Stimulated activated naive CD4-positive, alpha-beta T cell (primary cell): ENCODE measurements around the gene FAHD1.
"Not testable (repeated sequence)": the region's sequence is repeated elsewhere in the genome, so short reads cannot be mapped to it uniquely, and the experiment has no call there.

Experiments
- DNase-seq, 6 experiments: peaks; one replicate each; lab custom pipeline; 2025; lab: John Stamatoyannopoulos, UW

FAHD1 gene

DNA sequence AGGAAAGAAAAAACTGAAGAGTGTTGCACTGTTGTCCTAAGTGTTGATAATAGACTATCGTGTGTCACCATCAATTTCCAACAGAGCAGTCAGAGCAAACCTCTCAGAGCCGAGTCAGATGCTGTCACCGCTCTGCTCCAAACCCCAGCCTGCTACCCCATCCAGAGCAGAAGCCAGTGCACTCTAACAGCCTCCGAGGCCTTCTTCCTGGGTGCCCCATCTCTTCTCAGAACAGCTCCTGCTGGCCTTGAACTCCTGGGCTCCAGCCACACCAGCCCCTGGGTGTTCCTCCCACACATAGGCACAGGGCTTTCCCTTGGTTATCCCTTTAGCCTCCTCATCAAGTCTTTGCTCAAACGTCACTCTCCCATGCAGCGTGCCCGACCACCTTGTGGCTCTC is 24.0 kb downstream of the FAHD1 start:
- no peak for DNase-seq

DNA sequence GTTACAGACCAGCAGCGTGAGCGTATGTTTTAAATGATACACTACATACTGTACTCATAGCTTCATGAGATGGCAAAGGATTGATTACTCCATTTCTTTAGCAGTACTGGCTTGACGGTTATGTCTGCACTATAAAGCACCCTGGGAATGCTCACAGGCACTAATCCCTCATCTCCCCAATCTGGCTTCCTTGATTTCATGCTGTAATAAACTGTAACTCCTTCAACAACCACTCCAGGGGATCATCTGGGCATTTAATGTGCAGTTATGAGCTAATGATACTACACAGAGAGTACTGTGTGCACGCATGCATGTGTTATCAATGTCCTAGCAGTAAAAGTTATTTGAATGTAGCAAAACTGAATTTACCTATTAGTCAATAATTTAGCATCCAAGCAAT is 24.8 kb downstream of the FAHD1 start:
- DNase-seq, result no peak

DNA sequence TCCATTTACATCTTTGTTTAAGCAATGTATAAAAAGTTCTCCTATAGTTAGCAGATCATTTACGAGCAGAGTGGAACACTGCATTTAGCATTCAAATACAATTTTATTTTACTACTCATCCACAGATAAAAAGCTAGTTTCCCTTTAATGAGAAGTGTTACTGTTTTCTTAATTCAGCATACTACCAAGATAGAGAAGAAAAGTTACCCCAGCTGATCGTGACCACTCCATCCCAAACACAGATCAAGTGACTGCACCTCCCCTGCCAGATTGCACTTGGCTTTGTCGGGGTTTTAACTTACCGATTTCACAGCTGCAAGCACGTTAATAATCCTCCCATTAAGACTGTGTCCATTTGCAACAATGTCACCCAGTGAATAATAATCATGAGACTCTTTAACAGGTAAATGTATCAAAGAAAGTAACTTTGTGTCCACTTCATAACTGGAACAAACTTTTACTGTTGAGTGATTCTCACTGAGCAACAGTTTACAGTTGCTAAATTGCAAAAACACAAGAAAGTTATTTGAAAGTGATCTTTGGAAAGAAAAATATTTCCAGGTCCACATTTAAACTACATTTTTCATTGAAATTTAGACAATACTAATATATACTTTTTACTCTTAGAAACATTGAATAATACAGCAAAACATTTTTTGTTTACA is 30.6 kb downstream of the FAHD1 start:
- DNase-seq, result no peak

DNA sequence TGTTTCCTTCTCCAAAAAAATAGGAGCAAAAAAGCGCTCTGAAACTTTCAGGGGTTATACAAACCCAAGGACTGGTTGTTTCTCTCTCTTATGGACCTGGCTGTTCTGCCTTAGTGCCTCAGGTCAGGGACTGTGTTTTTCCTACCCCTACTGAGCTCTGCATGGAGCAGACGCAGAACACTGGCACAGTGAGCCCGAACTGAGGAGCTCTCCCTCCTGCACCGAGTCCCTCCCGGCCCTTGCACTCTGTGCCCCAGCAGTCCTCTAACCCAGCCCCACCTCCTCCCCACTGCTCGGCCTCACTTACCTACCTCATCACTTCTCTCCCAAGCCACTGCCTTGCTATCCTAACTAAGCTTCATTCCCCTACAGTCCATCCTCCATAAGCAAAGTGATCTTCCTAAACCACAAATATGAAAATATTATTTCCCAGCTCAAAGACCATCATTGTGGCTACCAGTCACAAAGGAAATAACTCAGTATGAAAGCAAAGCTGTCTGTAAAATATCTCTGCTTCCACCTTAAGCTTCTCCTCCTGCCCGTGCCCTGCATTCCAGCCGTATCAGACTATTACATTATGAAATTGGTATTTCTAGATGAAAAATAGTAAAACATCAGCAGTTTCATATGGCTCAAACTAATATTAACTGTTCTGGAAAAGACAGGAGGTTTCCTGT is 31.3 kb downstream of the FAHD1 start:
- no peak for DNase-seq

DNA sequence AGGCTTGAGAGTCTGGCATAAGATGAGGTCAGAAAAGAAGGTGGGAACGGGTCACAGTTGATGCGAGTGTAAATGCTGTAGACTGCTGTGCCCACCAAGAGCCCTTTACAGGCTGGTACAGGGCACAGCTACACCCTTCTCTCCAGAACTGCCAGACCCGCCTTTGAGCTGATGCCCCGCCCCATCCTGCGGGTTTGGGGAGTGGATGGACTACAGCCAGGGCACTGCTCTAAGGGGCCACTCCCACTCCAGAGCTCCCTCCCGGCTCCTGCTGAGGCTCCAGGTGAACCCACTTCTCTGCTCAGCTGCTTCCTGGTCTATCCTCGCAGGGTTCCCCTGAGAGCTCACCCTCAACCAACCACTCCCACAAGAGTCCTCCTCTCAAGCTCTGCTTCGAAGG is 32.6 kb downstream of the FAHD1 start:
- DNase-seq, result no peak

DNA sequence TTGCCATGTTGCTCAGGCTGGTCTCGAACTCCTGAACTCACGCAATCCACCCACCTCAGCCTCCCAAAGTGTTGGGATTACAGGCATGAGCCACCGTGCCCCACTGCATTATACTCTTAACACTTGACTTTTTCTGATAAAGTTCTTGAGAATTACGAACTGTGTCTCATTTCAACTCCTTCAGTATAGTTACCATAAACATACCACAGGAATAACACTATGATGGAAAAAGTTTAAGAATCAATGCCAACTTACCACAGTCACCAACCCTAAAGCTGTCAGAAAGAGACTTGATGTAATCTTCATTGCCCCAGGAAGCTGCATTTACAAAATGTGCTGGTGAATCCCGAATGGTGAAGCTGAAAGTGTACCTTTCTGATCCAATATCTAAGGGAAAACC is 34.7 kb downstream of the FAHD1 start:
- no peak for DNase-seq

DNA sequence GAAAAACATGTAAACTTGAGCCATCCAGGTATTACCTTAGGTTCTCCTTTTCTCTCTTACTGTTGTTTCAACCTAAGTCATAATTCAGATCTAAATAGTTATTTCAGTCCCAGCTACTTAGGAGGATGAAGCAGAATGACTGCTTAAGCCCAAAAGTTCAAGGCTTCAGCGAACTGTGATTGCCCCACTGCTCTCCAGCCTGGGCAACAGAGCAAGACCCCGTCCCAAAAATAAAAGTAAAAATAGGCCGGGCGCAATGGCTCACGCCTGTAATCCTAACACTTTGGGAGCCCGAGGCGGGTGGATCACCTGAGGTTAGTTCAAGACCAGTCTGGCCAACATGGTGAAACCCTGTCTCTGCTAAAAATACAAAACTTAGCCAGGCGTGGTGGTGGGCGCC is 35.4 kb downstream of the FAHD1 start:
- no peak for DNase-seq

DNA sequence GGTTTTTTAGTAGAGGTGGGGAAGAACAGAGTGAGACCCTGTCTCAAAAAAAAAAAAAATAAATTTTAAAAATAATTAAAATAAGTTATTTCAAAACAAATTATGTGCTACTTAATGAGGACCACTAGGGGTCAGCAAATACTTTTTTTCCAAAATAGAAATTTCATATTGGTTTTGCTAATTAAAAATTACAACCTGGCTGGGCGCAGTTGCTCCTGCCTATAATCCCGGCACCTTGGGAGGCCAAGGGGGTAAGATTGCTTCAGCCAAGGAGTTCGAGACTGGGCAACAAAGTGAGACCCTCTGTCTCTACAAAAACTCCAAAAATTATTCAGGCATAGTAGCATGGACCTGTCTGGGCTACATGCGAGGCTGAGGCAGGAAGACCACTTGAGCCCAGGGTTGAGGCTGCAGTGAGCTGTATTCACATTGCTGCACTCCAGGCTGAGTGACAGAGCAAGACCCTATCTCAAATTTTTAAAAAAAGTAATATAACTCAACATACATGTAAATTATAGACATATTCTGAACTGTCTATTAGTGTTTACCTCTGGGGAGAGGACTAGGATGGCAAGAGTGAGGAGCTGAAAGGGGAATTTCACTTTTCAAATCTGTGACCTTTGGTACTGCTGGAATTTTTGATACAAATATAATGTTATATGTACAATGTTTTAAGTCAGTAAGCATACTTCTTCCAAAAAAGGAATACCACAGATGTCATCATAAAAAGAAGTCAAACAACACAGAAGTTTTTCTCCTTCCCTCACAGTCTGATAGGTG is 36.9 kb downstream of the FAHD1 start:
- peak in 4 of 6 experiments; percentile 9 to 48 (median 24) for DNase-seq

DNA sequence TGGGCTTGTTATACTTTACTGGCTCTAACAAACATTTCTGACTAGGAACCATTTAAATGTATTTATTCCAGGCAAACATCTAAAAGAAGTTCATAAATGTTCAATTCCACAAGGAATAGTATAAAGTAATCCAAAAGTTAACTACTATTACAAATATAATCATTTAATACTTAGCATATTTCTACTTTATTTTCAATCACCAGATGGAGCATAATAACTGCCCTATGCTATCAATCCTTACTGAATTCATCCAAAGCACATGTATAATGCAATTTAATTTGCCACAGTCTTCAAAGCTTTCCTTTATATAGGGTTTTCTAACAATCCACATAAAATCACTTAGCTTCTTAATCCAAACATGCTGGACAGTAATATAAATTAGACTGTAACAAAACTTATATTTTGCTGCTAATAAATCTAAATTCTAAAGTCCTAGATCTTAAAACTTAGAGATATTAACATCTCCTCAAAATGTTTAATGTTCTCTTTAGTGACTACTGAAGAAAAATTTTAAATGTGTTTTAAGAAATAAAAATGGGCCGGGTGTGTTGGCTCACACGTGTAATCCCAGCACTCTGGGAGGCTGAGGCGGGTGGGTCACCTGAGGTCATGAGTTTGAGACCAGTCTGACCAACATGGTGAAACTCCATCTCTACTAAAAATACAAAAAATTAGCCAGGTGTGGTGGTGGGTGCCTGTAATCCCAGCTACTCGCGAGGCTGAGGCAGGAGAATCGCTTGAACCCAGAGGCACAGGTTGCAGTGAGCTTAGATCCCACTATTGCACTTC is 39.1 kb downstream of the FAHD1 start:
- DNase-seq, result no peak

DNA sequence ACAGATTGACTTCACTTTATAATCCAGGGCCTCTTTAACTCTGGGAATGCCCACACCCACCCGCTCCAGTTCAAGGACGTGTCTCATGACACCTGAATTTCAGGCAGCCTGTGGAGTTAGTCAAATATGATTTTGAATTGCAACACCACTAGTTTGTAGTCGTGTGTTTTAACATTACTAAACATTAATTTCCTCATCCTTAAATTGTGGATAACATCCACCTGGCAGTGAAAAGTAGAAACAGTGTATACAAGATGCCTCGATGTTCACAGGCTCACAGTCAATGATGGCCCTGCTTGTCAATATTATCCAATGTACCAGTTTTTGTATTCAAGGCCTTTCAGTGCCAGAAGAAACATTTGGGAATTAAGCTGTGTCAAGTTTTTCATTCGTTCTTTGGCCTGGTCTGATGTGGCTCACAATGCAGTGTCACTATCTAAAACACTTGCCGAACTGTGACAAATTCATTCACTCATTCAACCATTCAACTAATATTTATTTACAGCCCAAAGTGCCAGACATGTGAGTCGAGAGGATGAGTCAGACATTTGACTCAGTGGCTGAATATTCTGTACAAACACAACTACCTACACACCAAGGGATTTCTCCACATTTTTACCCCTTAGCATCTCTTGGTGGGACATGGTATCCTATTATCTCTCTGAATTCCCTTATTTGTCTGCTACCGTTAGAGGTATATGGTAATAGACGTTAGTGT is 43.5 kb downstream of the FAHD1 start:
- DNase-seq, result no peak

DNA sequence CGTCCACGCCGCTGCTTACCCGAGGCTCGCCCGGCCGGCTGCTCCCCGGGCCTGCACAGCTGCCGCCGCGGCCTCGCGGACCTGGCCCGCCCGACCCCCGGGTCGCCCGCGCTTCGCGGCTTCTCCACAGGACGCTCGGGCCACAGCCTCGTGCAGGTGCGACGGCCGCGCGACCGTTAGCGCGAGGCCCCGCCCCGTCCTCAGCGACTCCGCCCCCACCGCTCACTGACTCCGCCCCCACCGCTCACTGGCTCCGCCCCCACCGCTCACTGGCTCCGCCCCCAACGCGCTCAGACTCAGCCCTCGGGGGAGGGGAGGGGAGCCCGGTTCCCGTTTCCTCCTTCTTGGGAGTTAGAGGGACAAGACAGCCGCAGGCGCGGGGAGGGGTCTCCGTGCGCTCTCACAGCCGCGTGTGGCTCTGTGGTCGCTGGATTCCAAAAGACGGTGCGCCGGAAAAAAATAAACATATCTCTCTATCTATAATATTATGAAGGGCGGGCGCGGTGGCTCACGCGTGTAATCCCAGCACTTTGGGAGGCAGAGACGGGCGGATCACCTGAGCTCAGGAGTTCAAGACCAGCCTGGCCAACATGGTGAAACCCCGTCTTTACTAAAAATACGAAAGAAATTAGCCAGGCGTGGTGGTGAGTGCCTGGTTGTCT is 45.1 kb downstream of the FAHD1 start, which contains the start of gene MEIOB:
MEIOB (minus strand) TSS at position 191 of the 662 bp plus-strand sequence. CDS start 3,989 bp downstream, outside the sequence.
- peak in 5 of 6 experiments; percentile 15 to 36 (median 24) for DNase-seq

DNA sequence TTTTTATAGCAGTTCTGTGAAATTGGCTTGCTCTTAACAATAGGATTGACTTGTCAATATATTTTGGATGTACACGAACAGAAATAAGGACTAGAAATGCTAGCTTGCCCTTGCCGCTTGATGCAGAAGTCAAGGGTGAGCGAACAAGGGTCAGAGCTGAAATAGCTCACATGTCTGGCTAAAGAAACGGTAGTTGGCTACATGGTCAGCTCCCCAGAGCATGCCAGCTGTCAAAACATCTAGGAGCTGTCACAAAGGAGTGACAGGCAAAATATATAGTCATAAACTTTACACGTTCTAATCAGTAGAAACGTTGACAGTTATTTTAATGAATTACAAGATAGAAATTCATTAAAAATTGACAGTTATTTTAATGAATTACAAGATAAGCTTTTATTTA is 47.8 kb downstream of the FAHD1 start:
- no peak for DNase-seq

DNA sequence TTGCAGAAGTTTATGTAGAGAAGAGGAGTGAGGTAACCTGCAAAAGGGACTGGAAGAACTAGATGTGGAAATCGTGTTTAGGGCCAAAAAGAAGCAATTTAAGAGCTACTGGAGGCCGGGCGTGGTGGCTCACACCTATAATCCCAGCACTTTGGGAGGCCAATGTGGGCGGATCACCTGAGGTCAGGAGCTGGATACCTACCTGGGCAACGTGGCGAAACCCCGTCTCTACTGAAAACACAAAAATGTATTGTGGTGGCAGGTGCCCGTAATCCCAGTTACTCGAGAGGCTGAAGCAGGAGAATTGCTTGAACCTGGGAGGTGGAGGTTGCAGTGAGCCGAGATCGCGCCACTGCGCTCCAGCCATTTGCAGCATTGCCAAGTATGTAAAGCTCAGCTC is 49.1 kb downstream of the FAHD1 start:
- DNase-seq, result not testable (repeated sequence)

DNA sequence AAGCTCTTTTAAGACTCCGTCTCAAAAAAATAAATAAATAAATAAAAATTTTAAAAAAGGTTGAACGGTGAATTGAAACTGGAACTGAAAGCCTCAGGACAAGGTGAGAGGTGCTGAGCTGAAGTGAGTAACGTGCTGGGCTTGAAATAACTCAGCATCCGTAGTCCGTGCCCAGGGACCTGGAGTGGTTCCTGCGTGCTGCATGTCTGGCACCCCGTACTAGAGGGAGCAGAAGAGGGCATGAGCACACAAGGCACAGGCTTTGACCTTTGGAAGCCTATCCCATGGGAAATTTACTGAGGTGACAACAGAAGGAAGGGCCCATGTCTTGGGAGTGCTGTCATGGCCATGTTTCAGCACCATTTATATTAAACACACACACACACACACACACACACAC is 49.5 kb downstream of the FAHD1 start:
- no peak for DNase-seq

DNA sequence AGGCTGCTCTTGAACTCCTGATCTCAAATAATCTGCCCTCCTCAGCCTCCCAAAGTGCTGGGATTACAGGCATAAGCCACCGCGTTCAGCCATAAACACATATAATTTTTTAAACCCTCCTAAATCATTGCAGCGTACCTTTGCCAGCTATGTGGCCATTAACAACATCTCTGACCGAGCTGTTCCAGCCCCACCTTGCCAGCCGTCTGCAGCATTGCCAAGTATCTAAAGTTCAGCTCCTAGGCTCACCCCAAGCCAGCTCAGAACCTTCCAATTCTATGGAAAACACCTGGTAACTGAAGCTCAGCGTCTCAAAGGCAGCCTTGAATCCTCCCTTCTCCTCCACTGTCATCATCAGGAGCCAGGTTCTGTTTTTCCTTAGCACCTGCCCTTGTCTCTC is 50.1 kb downstream of the FAHD1 start:
- no peak for DNase-seq

DNA sequence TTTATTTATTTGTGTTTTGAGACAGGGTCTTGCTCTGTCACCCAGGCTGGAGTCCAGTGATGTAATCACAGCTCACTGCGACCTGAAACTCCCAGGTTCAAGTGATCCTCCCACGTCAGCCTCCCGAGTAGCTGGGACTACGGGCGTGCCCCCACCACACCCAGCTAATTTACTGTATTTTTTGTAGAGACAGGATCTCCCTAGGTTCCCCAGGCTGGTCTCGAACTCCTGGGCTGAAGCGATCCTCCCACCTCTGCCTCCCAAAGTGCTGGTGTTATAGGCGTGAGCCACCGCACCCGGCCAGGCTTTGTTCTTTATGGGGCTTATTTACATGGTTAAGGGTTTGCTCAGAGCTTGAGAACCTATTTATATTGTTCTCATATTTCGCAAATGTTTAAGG is 50.8 kb downstream of the FAHD1 start:
- DNase-seq, result no peak

DNA sequence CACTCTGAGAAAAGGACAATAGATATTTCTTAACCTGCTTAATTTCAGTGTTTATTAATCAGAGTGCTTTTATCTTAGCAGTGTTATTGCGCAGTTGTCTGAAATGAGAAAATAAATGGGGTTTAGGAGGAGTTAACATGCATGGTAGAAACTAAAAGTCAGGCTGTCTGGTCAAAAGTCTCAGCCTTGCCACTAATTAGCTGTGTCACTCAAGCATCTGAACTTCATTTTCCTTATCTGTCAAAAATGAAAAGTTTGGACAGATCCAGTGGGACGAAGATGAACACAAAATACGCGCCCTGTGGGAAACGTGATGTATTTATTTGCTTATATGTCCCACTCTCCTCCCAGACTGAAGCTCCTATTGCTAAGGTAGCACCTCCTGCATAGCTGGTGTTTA is 51.2 kb downstream of the FAHD1 start:
- DNase-seq, result no peak
